ENCODE measurements around the gene GTF3C1. TPM values are rescaled to one million over a fixed set of nuclear protein-coding genes. Genes with fewer than 3 reads are reported as not detected.
A peak's percentile ranks its signal among the peaks of the same experiment; 100 is the strongest.

Gene GTF3C1
- total RNA-seq, 1 donor from 2014 or later: 73.2 TPM

DNA sequence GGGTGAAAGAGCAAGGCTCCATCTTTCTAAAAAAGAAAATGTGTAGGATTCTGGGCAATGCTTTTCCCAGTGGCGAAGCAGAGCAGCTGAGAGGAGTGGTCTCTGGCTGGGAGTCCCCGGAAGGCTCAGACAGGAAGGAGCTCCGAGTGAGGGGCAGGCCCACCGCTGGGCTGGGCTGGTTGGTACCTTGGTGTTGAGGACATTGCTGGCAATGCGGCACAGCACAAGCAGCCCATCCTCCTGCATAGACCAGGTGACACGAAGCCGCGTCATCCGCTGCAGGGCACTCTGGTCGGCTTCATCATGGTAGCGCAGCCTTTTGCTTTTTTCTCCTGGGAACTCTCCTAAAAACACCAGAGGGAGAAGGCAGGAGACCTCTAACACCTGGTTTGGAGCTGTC, 63.9 kb downstream of the GTF3C1 start:
- no peak for DNase-seq (ENCODE audit: low read depth, low spot score)

DNA sequence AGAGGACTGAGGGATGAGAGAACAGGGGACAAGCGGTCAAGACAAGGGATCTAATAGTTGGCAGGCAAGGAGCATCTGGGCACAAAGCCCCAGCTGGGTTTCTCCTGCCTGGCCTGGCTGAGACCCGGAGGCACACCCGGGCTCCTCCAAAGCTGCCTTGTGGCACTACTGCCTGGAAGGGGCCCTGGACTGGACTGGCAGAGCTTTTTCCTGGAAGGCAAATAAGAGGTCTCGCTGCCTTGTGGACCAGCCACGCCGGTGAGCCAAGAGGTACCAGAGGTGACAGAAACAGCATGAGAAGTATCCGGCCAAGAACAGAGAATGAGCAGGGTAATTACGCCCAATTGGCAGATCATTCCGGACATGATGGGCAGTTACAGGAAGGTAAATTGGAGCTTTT, 64.6 kb downstream of the GTF3C1 start:
- DNase-seq (ENCODE audit: low read depth, low spot score): no peak

DNA sequence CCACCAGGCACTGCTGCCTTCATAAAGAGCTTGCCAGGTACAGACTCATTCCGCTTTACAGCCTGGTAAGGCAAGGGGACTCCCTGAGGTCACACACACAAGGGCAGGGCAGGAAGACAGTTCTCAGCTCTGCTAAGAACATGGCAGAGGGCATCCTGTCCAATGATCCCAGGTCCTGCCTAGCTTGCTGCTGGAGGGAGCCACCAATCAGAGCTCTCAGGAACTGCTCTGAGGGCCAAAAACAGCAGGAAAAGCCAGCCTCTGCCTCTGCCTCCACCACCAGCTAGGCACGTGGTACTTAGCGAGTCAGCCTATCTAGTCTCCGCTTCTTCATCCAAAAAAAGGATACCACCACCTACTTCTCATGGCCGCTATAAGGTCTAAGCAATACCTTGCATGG, 66.1 kb downstream of the GTF3C1 start:
- no peak for DNase-seq (ENCODE audit: low read depth, low spot score)

DNA sequence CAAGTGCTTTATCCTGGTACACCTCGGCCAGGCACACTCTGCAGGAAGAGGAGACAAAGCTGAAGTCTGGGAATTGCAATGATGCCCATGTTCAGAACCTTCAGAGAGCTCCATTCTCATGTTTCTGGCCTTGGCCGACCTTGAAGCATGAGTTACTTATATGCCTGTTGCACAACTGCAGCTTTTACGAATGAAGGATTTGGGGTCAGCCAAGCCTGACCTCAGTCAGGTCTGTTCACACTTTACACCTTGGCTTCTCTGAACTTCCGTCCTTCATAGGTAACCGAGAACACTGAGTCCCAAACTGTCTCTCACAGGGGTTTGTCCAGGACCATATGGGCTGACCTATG, 66.7 kb downstream of the GTF3C1 start:
- DNase-seq (ENCODE audit: low read depth, low spot score): no peak

DNA sequence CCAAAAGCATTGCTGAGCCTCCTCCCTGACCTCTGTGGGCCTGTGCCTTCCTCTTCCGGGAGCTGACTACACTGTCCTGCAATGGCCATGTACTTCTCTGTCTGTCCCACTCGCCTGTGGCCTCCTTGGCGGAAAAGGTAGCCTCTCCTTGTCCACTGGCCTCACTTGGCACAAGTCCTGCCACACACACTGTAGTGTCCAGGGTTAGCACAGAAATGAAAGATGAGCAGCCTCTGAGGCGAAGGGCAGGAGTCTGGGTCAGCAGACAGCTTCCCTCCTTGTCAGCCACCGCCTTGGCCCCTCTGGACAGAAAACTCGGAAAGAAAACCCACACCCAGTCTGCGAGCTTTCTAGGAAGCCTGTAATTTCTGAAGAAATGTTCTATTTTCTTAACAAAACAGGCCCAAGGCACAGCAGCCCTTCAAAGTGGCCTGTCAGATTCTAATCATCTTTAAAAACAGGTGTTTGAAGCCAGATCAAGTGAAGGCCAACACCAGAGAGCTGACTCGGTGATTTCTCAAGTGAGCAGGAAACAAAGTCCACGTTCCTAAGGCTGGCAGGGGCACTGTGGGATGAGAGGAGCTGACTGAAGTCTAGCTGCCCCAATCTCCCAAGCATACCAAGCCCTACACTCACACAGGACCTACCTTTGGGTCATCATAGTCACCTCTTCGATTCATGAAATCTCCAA, 67.2 kb downstream of the GTF3C1 start:
- DNase-seq (ENCODE audit: low read depth, low spot score): no peak

DNA sequence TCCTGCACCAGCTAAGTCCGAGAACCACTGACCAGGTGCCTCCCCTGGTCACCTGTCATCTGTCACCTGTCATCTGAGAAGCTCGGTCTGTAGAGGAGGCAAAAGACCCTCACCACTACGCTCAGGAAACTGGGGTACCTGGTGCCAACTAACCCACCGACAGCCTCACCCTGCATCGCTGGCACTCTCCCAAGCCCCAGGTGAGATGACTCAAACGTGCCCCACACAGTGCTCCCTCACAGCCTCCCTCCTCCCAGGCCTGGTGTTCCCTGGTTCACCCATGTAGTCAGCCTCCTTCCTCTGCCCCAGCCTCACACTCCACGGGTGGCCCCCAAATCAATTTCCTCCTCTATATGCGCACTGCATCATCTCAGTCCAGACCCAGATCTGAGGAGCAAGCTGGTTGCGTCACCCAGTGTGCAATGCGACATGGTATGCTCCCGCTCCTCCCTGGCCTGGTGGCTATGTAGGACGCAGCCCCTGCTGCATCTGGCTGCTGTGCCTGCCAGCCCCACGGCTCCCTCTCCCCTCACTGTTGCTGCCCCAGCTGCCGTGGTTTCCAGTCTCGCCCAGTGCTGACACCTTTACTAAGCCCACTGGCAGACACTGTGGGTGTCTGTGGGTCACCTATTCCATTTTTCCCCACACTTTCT, 68.3 kb downstream of the GTF3C1 start:
- DNase-seq (ENCODE audit: low read depth, low spot score): no peak

DNA sequence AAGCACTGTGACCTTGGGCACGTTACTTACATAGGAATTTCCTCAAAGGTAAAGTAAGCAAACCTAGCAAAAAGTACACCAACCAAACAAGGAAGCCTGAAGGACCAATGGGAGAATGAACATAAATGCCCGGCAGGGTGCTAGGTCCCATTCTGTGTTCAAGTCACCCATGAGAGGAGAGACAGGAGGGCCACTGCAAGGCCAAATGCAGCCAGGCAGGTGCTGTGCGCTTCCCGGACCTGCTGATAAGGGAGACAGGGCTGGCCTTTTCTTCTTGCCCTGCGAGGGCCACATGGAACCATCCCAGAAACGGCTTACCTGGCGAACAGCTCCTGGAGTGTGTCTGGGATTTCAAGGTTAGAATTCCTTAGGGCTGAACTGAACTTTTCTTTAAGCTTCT, 69.0 kb downstream of the GTF3C1 start:
- no peak for DNase-seq (ENCODE audit: low read depth, low spot score)

DNA sequence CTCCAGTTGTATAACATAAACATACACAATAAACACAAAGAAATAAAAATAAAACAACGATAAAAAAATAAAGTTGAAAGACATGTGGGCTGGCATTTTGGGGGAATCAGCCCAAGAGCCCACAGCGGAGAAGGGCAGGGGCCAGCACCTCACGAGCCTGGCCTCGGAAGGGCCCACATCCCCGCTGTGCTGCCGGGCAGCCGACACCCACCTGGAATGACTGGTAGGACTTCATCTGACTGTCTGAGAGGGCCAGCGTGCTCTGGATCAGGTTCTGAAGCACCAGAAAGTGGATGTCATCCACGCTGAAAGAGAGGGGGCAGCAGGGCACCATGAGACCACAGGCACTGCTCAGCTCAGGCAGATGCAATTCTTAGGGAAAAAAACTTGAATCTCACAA, 73.5 kb downstream of the GTF3C1 start:
- DNase-seq (ENCODE audit: low read depth, low spot score): no peak

DNA sequence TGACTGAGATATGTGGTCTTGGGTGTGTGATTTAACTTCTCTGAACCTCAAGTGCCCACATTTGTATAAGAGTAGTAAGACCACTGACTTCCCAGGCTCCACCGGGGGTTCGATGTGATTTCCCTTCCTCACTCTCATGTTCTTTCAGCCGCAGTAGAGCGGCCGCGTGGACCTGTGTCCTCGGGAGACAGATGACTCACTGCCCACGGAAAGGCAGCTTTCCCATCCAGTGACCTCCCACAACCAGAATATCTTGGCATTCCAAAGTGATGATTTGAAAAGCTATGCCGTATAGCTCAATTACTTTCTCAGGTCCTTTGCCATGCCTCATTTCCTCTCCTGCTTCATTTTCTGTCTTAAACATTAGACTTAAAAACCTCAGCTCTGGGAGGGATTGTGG, 74.2 kb downstream of the GTF3C1 start:
- peak; percentile 55 for DNase-seq (ENCODE audit: low read depth, low spot score)

DNA sequence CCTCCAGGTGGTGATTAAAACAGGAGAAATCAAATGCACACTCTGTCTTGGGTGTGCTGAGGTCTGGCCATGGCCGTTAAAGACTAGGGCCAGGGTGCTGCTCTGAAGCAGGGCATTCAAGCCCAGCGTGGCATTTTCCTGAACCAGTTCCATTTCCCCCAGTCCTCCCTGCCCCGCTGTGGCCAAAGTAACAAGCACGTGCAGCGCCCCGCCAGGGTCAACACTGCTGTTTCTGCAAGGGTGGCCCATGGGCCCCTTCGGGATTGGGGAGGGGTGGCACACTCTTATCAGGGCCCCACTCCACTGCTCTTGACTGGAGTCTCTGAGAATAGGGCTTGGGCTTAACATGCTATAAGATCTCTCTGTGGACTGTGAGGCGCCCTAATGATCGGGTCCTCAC, 74.8 kb downstream of the GTF3C1 start:
- no peak for DNase-seq (ENCODE audit: low read depth, low spot score)

DNA sequence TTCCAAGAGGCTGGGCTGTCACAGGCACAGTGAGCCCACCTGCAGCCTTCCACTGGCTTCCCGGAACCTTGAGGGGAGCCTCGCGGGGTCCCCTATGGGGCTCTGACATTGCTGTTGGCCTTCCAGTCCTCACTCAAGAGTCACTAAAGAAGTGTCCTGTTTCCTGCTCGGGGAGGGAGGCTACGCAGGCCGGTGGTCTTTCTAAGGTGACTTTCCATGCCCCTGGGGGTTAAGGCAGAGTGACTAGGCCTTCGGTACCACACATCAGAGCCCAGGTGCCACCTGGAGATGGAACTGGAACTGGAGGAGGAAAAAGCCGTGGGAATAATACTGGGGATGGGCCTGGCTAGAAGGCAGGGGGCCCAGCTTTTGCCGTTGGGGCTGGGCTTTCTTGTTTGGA, 75.7 kb downstream of the GTF3C1 start:
- DNase-seq (ENCODE audit: low read depth, low spot score): no peak

DNA sequence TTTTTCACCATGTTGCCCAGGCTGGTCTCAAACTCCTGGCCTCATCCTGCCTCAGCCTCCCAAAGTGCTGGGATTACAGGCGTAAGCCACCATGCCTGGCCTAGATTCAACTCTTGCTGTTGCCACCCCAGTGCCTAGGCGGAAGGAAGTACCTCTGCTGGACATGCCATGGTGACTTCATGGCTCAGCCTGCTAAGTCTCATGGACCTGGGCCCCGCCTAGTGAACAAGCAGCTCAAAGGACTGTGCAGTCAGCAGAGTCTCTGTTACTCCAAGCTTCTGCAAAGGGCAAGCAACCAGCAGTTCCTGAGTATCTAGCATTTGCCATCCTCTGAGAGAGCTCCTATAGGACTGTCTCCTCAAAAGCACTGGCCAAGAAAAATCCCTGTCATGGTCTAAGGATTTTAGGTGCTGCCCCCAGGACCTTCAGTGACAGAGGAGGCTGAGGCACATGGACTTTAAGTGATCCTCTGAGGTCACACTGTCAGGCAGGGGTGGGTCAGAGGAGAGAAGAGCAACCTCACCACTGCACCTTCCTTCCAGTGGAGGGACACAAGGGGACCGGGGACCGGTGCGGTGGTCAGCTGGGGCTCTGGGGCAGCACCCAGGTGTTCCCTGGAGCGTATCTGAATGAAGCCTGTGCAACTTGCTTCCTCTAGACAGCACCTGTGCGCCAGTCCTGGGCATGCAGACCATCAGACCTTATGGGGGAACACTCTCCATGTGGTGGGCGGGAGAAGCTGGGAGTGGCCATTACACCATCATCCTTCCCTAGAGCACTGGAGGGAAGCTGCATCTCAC, 76.4 kb downstream of the GTF3C1 start:
- no peak for DNase-seq (ENCODE audit: low read depth, low spot score)

DNA sequence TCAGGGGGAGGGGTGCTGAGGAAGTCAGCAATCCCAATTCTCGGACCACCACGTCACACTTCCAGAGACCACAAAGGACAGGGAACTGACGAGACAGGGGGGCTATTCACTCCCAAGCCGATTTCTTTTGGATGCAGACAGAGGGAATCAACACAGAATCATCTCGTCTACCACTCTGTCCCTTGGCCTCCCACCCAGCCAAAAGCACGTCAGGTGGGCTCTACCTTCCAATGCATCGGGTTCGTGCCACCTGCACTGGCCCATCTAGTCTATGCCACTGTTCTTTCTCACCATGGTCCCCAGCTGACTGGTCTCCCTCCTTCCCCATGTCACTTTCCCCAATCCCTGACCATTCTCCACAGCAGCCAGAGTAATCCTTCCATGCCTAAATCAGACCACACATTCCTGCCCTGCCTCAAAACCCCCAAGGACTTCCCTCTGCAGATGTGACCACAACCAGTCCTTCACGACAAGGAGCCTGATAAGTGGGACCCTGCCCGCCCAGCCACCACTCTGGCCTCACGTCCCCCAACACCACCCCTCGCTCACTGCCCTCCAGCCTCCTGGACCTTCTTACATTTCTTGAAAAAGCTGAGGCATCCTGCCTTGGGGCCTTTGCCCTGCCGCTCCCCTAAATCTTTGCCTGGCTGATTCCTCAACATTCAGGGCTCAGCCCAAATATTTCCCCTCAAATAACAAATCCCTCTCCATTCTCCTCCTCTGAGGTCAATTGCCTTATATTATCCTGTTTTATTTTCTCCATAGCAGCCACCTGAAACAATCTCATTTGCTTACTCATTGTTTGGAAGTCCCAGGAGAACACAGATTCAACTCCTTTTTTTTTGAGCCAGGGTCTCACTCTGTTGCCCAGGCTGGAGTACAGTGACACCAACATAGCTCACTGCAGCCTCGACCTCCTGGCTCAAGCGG, 77.4 kb downstream of the GTF3C1 start:
- DNase-seq (ENCODE audit: low read depth, low spot score): no peak

DNA sequence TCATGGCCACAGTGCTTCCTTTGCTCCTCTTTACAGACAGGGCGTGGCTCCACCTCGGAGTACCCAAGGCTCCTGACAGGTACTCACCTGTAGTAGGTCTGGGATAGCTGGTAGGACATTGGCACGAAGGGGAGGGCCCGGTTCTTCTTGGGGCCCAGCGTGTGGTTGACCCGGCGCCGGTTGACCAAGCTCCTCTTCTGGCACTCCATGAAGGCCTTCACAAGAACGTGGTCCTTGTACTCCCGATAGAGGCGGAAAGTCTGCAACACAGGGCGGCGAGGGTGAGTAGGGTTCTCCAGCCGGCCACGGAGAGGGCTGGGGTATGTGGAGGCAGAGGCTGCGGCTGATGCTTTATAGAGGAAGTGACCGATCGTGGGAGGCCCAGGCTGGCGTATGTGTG, 78.1 kb downstream of the GTF3C1 start:
- no peak for DNase-seq (ENCODE audit: low read depth, low spot score)

DNA sequence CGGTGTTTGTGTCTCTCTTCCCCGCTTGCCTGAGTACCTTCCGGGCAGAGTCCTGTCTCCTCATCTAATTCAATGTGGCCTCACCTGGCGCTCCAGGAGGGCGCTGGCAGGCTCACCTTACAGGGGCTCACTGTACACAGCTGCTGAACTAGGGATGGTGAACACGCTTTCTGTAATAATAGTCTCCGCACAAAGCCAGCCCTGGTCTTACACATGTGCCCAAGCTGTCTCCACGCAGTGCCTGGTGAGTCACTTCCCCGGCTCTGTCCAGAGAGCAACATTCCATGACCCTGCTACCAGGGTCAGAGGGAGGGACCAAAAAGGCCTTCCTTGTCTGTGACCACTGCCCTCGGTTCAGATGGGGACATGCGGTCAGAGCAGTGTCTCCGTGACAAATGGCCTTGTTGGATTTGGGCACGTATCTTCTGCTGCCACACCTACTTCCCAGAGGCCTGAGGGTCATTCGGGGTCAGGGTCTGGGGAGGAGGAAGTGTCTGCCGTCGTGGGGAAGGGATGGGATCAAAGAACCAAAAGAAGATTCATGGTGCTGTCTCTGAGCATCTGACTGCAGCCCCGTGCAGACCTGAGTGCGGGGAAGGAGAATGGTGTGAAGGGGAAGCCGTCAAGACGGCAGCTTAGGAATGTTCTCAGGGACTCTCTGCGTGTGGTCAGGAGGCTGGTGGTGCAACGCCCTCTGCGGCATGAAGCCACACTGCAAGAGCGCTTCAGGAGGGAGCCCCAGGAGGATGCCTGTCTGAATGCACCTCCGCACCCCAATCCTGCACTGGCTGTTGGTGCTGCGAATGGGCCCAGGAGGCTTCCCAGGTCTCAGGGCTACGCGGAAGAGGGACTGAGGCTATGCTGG, 78.9 kb downstream of the GTF3C1 start:
- peak; percentile 67 for DNase-seq (ENCODE audit: low read depth, low spot score)

DNA sequence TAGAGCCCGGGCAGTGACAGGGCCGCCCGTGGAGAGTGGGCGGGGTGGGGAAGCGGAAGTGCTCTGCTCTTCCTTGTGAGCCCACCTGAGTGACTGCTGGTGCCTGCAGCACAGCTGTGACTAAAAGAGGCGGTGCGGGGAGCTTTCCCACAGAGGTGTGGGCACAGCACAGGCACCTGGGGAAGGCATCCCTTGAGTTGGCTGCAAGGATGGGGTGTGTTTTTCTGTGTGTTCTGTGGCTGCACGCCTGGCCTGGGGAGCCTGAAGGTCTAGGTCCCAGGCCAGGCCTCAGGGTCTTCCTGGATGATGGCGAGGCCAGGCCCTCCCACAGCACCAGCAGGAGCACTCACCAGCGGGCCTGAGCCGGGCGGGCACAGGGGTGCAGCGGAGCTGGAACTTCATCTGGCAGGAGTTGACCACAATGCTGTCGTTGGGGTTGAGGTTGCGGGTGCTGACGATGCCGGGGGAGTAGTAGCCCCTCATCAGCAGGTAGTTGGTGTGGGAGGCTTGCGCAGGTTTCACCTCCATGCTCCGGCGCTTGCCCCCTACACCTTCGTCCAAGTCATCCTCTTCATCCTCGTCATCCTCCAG, 80.7 kb downstream of the GTF3C1 start:
- DNase-seq (ENCODE audit: low read depth, low spot score): no peak

DNA sequence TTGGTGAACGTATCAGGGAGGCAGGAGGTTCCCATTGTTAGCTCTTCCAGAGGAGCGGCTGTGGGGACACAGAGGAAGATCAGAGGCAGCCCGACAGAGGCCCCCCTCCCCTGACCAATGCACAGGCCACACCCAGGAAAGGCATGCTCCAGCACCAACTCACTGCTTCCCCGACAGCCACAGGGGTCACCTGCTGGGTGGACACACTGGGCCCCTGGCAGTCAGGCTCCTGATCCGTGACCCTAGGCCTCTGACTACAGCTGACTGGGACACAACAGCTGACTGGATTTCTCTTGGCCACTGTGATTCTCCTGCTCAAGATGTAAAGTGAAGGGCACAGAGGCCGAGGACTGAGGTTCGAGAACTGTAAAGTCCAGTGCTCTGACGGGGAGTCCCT, 84.2 kb downstream of the GTF3C1 start:
- DNase-seq (ENCODE audit: low read depth, low spot score): no peak

DNA sequence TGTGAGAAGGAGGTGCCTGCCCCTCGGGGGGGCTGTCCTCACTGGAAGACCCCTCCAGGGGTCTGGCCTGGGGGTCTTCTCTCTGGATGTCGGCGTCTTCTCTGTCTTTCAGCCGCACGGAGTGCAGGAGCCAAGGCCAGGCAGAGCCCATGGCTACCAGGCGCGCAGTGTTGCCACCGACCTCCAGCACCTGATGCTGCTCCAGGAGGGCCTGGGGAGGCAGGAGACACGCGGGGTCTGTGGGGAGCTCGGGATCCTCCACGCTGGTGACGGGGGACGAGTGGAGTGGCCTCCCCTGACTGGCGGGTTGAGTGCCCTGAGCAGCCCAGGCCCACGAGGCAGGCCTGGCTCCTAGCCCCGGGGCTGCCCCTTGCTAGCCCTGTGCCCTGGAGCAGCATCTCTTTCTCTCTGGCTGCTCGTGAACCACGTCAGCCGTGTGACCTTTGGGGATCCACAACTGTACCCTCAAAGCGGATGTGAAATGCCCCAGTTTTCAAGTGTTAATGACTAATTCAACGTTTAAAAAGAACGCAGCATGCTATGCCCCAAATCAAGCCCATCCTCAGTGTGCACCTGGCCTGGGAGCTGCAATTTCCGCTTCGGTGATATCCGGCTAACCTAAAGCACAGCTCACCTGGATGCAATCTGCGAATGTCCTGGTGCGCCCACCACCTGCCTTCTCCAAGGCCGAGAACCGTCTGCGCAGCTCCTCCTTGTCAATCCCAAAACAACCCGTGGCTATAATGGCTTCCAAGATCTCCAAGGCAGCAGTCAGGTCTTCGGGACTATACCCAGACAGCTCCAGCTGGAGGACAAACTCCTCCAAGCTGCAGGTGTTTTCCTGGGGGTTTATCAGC, 84.9 kb downstream of the GTF3C1 start:
- no peak for DNase-seq (ENCODE audit: low read depth, low spot score)
